Nephron (organoid): ENCODE results near the gene GALP.
"Not testable (repeated sequence)": the region's sequence is repeated elsewhere in the genome, so short reads cannot be mapped to it uniquely, and the experiment has no call there.

ENCODE experiments used
- H3K27ac Mint-ChIP-seq, 3 experiments: 2 replicates each; pipeline ENCODE4 v1.8.0; 2020; ENCODE audit warnings: mixed read lengths in 3 of 3, mild to moderate bottlenecking in 2 of 3, moderate library complexity in 1 of 3
- H3K27me3 Mint-ChIP-seq: 2 replicates; pipeline ENCODE4 v1.8.0; 2021; ENCODE audit warnings: low read depth, mild to moderate bottlenecking, moderate library complexity, mixed read lengths
- H3K36me3 Mint-ChIP-seq: 2 replicates; pipeline ENCODE4 v1.8.0; 2020; ENCODE audit warnings: low read depth, mixed read lengths
- H3K4me1 Mint-ChIP-seq: 2 replicates; pipeline ENCODE4 v1.8.0; 2020; ENCODE audit warnings: mixed read lengths
- H3K4me3 Mint-ChIP-seq, 3 experiments: 2 replicates each; pipeline ENCODE4 v1.8.0; 2020; ENCODE audit warnings: mild to moderate bottlenecking in 3 of 3, mixed read lengths in 3 of 3, moderate library complexity in 2 of 3
- H3K9me3 Mint-ChIP-seq: 2 replicates; pipeline ENCODE4 v1.8.0; 2020; ENCODE audit warnings: mixed read lengths
- TF ChIP-seq, protein P1 (sequence below), 3 experiments: fragments of 200-600 bp; sonication (generic); IDR thresholded peaks; one replicate each; pipeline ENCODE4 v1.5.0; 2021; ENCODE audit warnings: antibody characterized with exemption in 3 of 3; ENCODE audit not compliant: unreplicated experiment in 3 of 3

GALP gene

GRCh38 chr19:56175861-56176307 lies at the start of gene GALP:
Gene GALP (plus strand): TSS chr19:56176008. CDS start chr19:56177109, 1,101 bp downstream.
- H3K27ac Mint-ChIP-seq, H3K4me3 Mint-ChIP-seq: not testable (repeated sequence)

GRCh38 chr19:56126983-56127780 lies 48.6 kb upstream of the GALP start:
- H3K36me3 Mint-ChIP-seq, result no peaks in the 10 kb centered on the region
- H3K27ac Mint-ChIP-seq, result peak overlapping the region; percentile 39 to 99 (median 99)
- peaks cover 41% of the 10 kb centered on the region for H3K4me1 Mint-ChIP-seq
- H3K27me3 Mint-ChIP-seq, result no peaks in the 10 kb centered on the region
- H3K4me3 Mint-ChIP-seq, result no peak overlapping the region
- H3K9me3 Mint-ChIP-seq, result no peaks in the 10 kb centered on the region
- TF ChIP-seq, protein P1, sequence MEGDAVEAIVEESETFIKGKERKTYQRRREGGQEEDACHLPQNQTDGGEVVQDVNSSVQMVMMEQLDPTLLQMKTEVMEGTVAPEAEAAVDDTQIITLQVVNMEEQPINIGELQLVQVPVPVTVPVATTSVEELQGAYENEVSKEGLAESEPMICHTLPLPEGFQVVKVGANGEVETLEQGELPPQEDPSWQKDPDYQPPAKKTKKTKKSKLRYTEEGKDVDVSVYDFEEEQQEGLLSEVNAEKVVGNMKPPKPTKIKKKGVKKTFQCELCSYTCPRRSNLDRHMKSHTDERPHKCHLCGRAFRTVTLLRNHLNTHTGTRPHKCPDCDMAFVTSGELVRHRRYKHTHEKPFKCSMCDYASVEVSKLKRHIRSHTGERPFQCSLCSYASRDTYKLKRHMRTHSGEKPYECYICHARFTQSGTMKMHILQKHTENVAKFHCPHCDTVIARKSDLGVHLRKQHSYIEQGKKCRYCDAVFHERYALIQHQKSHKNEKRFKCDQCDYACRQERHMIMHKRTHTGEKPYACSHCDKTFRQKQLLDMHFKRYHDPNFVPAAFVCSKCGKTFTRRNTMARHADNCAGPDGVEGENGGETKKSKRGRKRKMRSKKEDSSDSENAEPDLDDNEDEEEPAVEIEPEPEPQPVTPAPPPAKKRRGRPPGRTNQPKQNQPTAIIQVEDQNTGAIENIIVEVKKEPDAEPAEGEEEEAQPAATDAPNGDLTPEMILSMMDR (IDR thresholded peaks at IDR 0.05; ENCODE audit: unreplicated experiment in 3 of 3), result no peak

More at GRCh38 chr19:56175861-56176307, at the start of gene GALP:
- H3K4me1 Mint-ChIP-seq, H3K9me3 Mint-ChIP-seq, H3K36me3 Mint-ChIP-seq: not testable (repeated sequence)
- H3K27me3 Mint-ChIP-seq, result peaks cover 15% of the 10 kb centered on the region

GRCh38 chr19:56130006-56130405 lies 45.8 kb upstream of the GALP start:
- Mint-ChIP-seq H3K27ac (peak overlapping the region in 1 of 3 experiments; percentile 59), H3K36me3 (no peaks in the 10 kb centered on the region), H3K27me3 (no peaks in the 10 kb centered on the region), H3K4me1 (peaks cover 40% of the 10 kb centered on the region), H3K4me3 (no peak overlapping the region), H3K9me3 (no peaks in the 10 kb centered on the region)
- TF ChIP-seq, protein P1 (IDR thresholded peaks at IDR 0.05; ENCODE audit: unreplicated experiment in 3 of 3), result no peak

DNA sequence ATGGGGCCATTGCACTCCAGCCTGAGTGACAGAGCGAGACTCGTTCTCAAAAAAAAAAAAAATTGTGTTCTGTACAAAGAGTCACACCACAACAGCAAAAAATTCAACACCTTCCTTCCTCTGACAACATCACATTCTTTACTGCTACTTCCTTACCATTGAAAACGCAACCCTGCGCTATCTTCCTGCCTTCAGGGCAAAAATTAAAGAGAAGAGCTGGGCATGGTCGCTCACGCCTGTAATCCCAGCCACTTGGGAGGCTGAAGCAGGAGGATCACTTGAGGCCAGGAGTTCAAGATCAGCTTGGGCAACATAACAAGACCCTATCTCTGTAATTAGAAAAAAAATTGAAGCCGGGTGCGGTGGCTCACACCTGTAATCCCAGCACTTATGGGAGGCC lies 44.2 kb upstream of the GALP start:
- Mint-ChIP-seq H3K4me1 (peaks cover 31% of the 10 kb centered on the region), H3K27me3 (no peaks in the 10 kb centered on the region), H3K4me3 (no peak overlapping the region), H3K9me3 (no peaks in the 10 kb centered on the region), H3K27ac (peak overlapping the region; percentile 98 to 99 (median 99)), H3K36me3 (no peaks in the 10 kb centered on the region)
- TF ChIP-seq, protein P1 (IDR thresholded peaks at IDR 0.05; ENCODE audit: unreplicated experiment in 3 of 3), result no peak

DNA sequence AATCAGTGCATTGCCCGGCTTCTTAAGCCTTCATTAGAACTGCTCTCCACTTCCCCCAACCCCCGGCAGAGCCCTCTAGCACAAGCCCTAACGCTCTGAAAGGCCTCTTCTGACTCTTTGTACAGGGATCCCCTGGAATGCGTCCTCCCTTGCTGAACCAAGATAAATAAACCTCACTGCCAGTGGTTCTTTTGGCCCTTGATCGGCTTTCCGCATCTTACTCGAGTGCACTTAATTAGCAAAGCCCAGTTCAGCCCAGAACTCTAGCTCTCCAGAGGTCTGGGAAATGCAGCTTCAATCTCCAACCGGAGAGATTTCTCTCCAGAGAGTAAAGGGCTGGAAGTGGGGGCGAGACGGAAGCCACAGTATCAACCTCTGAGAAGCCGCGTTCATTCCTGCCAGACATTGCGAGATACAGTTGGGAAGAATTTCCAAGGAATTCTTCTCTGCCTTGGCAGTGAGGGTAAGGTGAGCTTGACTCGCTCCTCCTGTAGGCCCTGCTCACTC lies 43.4 kb upstream of the GALP start:
- no peaks in the 10 kb centered on the region for H3K36me3 Mint-ChIP-seq
- no peaks in the 10 kb centered on the region for H3K9me3 Mint-ChIP-seq
- TF ChIP-seq, protein P1 (IDR thresholded peaks at IDR 0.05; ENCODE audit: unreplicated experiment in 3 of 3), result no peak
- peaks cover 26% of the 10 kb centered on the region for H3K4me1 Mint-ChIP-seq
- H3K27ac Mint-ChIP-seq, result peak overlapping the region; percentile 98 to 99 (median 99)
- peak overlapping the region; percentile 23 to 64 (median 56) for H3K4me3 Mint-ChIP-seq
- H3K27me3 Mint-ChIP-seq, result peaks cover 4% of the 10 kb centered on the region

- peak overlapping the region in 2 of 3 experiments; percentile 31 to 50 for H3K4me3 Mint-ChIP-seq
- H3K4me1 Mint-ChIP-seq, result peaks cover 28% of the 10 kb centered on the region
- H3K27me3 Mint-ChIP-seq, result peaks cover 4% of the 10 kb centered on the region
- H3K9me3 Mint-ChIP-seq, result no peaks in the 10 kb centered on the region
- TF ChIP-seq, protein P1 (IDR thresholded peaks at IDR 0.05; ENCODE audit: unreplicated experiment in 3 of 3), result no peak
- no peaks in the 10 kb centered on the region for H3K36me3 Mint-ChIP-seq
- H3K27ac Mint-ChIP-seq, result peak overlapping the region; percentile 87 to 97 (median 89)
These were observed 41.8 kb upstream of the GALP start for GRCh38 chr19:56133858-56134653.
